NCI-H146 (cell line): ENCODE data around the gene ZBTB22.
A peak's percentile ranks its signal among the peaks of the same experiment; 100 is the strongest.
"Not testable (repeated sequence)": the region's sequence is repeated elsewhere in the genome, so short reads cannot be mapped to it uniquely, and the experiment has no call there.

Experiments
- DNase-seq: peaks from one replicate; lab custom pipeline; 2025; lab: John Stamatoyannopoulos, UW

The ZBTB22 gene

DNA sequence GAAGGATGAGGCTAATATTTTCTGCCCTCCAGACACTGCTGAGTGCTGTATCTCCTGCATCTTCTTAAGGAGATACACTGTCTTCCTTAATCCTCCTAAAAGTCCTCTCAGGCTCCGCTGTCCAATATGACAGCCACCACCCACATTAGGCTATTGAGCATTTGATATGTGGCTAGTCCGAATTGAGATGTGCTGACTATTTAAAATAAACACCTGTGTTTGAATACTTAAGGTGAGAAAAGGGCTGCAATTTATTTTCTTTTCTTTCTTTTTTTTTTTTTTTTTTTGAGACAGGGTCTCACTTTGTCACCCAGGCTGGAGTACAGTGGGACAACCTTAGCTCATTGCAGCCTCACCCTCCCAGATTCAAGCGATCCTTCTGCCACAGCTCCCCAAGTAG lies 15.7 kb downstream of the ZBTB22 start:
- DNase-seq = no peak

GRCh38 chr6:33299237-33299944 lies 18.2 kb downstream of the ZBTB22 start:
- peak; percentile 92 for DNase-seq

GRCh38 chr6:33298773-33299236 lies 18.7 kb downstream of the ZBTB22 start, which contains the start of gene RGL2:
RGL2 (minus strand) TSS chr6:33298942; CDS start chr6:33298610, 332 bp downstream.
- peak; percentile 81 for DNase-seq

- peak; percentile 32 for DNase-seq
These were observed 19.4 kb downstream of the ZBTB22 start for GRCh38 chr6:33297956-33298772.

- DNase-seq = no peak
These were observed 20.1 kb downstream of the ZBTB22 start for GRCh38 chr6:33297406-33297955.

GRCh38 chr6:33296797-33297405 lies 20.6 kb downstream of the ZBTB22 start:
- no peak for DNase-seq

DNA sequence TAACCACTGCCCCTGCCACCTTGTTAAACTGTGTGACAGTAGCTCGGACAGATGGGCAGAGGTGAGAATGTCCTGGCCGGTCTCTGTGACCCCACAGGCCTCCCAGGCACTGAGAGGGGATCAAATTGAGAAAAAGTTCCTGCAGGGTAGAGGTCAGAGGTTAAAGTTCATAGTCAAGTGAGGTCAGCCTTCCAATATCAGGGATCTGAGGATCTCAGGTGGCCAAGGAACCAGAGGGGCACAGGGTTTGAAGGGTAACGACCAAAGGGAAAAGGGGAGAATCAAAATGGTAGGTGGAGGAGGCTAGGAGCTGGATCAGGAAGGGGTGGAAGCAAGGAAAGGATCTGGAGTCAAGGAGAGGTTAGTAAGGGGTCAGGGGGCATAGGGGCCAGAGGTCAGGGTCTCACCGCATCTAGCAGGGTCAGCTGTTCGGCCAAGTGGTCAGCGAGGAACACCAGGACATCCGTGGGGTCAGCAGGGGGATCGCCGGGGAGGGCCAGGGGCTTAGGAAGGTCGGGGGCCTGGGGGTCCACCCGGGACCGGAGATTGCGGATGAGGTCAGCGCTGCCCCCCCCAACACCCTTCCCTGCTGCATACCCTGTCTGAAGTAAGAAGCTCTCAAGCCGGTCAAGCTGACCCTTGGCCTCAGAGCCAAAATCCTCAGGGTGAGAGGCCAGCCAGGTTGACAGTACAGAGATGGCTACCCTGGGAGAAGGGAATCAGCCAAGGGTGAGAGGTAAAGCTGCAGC lies 21.7 kb downstream of the ZBTB22 start:
- DNase-seq = no peak

- DNase-seq = no peak
These were observed 23.3 kb downstream of the ZBTB22 start for GRCh38 chr6:33294086-33294823.

DNA sequence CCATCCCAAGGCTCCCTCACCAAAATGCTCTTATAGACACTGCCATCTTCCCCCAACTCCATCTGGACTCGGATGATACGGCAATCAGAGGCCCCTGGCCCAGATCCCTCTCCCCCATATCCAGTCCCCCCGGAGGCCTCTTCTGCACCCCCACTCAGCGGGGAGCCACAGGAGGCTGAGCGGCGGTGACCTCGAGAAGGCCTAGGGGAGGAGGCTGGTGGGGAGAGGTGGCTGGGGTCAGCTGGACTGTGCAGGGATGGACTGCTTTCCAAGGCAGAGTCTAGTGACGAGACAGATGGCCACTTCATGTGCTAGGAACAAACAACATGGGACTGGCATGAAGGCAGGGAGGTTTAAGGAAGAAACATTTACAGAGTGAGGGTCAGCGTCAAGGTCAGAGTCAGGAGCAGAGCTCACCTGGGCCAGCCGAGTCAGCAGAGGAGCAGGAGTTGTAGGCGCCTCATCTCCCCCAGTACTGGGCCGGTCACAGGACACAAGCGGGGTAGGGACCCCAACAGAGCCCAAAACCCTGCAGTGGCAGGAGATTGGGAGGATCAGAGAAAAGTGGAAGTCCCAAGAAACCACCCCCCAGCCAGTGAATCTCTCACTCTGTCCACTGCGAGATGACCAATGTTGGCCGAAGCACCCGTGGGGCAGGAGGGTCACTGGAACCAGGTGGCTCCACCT lies 24.4 kb downstream of the ZBTB22 start:
- no peak for DNase-seq

DNA sequence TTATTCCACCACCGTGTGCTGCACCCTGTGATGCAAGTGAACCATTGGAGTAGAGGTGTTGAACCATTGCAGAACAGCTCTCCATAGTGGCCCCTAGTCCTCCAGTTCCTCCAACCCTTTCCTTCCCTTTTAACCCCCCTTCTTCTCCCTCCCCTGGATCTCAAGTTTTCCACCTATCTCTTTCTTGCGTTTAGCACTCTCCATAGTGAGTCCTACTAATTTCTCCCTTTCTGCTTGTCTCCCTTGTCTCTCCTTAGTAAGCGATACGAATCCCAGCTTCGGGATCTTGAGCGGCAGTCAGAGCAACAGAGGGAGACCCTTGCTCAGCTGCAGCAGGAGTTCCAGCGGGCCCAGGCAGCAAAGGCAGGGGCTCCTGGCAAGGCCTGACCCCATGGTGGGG lies 27.1 kb downstream of the ZBTB22 start:
- no peak for DNase-seq

GRCh38 chr6:33289784-33290315 lies 27.7 kb downstream of the ZBTB22 start:
- no peak for DNase-seq

GRCh38 chr6:33288921-33289783 lies 28.4 kb downstream of the ZBTB22 start, which contains the start of the genes PFDN6 and WDR46:
PFDN6 (plus strand) TSS chr6:33289601; CDS start chr6:33289857, 256 bp downstream.
WDR46 (minus strand) TSS chr6:33289239; CDS start chr6:33289170, 69 bp downstream.
- DNase-seq = peak; percentile 83

DNA sequence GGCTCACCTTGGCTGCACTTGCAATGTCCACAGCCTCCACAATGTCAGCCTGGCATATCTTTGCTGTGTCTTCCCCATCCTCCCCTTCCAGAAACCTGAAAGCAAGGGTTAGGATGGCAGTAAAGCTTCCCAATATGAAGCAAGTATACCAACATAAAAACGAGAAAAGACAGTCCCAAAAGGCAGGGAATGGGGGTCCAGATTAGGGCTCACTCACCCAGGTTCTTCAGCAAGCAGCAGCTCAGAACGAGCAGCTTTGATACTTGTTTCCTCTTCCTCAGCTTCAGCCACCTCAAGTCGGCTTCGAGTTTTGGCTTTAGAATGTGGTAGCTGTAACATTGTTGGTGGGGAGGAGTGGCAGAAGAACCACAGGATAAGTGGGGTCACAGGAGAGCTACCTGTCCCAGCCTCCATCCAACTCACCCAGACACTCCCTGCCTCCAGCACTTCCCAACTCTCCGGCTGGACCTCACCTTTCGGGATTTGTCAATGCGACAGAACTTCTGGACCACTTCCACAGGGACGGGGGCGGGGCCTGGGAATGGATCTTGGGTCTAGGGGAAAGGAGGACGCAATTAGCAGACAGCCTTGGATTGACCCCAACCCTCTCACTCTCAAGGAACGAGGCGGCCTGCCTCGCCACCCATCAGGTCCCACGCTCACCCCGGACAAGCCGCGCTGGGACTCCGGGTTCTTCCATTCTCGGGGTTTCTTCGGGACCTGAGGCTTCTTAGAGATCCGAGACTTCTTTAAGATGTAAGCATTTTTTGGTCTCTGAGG lies 29.2 kb downstream of the ZBTB22 start:
- no peak for DNase-seq

- DNase-seq = no peak
These were observed 30.3 kb downstream of the ZBTB22 start for GRCh38 chr6:33286946-33287914.

- not testable (repeated sequence) for DNase-seq
These were observed 32.3 kb downstream of the ZBTB22 start for GRCh38 chr6:33285214-33285613.

- no peak for DNase-seq
These were observed 37.0 kb downstream of the ZBTB22 start for GRCh38 chr6:33280539-33280938.

DNA sequence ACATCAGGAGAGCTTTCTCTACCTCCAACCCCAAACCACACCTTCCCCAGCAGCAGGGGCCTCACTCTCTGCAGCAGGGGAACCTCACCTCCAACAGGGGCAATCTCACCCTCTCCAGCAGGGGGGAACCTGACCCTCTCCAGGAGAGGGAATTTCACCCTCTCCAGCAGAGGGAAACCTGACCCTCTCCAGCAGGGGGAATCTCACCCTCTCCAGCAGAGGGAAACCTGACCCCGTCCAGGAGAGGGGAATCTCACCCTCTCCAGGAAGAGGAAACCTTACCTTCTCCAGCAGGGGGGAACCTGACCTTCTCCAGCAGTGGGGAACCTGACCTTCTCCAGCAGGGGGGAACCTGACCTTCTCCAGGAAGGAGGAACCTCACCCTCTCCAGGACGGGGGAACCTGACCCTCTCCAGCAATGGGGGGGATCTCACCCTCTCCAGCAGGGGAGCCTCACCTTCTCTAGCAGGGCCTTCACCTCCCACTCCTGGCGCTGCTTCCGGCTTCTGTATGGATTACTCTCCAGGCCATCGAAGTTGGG lies 37.5 kb downstream of the ZBTB22 start:
- DNase-seq = peak; percentile 40
